ENCODE measurements around the gene PHLDA1.

Gene PHLDA1

GRCh38 chr12:76055393-76055792 is 23.8 kb upstream of the PHLDA1 start:
- Histone ChIP-seq H3K4me3 (no peak overlapping the region), H3K27ac (no peak overlapping the region)
- no peak for DNase-seq (ENCODE audit: low spot score)
- TF ChIP-seq CTCF (IDR thresholded peaks at IDR 0.05) = no peak

- H3K27ac ChIP-seq = no peak overlapping the region
- H3K4me3 ChIP-seq = no peak overlapping the region
- DNase-seq (ENCODE audit: low spot score) = no peak
- no peak for TF ChIP-seq CTCF (IDR thresholded peaks at IDR 0.05)
These were observed 18.1 kb upstream of the PHLDA1 start for GRCh38 chr12:76049575-76050251.

GRCh38 chr12:76047742-76048141 is 16.2 kb upstream of the PHLDA1 start:
- DNase-seq (ENCODE audit: low spot score) = no peak
- Histone ChIP-seq H3K4me3 (no peak overlapping the region), H3K27ac (no peak overlapping the region)
- no peak for TF ChIP-seq CTCF (IDR thresholded peaks at IDR 0.05)

- no peak for DNase-seq (ENCODE audit: low spot score)
- Histone ChIP-seq H3K4me3 (no peak overlapping the region), H3K27ac (no peak overlapping the region)
- no peak for TF ChIP-seq CTCF (IDR thresholded peaks at IDR 0.05)
These were observed 15.5 kb upstream of the PHLDA1 start for GRCh38 chr12:76047060-76047459.

GRCh38 chr12:76043377-76043776 is 11.8 kb upstream of the PHLDA1 start:
- no peak for DNase-seq (ENCODE audit: low spot score)
- H3K27ac ChIP-seq = no peak overlapping the region
- no peak for TF ChIP-seq CTCF (IDR thresholded peaks at IDR 0.05)
- H3K4me3 ChIP-seq = no peak overlapping the region

- TF ChIP-seq CTCF (IDR thresholded peaks at IDR 0.05) = no peak
- H3K4me3 ChIP-seq = no peak overlapping the region
- no peak overlapping the region for H3K27ac ChIP-seq
- DNase-seq (ENCODE audit: low spot score) = no peak
These were observed 10.6 kb upstream of the PHLDA1 start for GRCh38 chr12:76042147-76042546.

GRCh38 chr12:76041406-76041805 is 9.8 kb upstream of the PHLDA1 start:
- no peak overlapping the region for H3K27ac ChIP-seq
- TF ChIP-seq CTCF (IDR thresholded peaks at IDR 0.05) = no peak
- H3K4me3 ChIP-seq = no peak overlapping the region
- DNase-seq (ENCODE audit: low spot score) = no peak
